Kidney epithelial cell (primary cell): Measurements from ENCODE around the gene SLC10A4. TPM values are rescaled to one million over a fixed set of nuclear protein-coding genes. Genes with fewer than 3 reads are reported as not detected.

Experiments used
- DNase-seq: peaks from one replicate; pipeline ENCODE4 v3.0.0-alpha.2; 2010; ENCODE audit warnings: low read depth
- H3K27me3 ChIP-seq: 2 replicates; pipeline ENCODE4 v1.6.0; 2011; ENCODE audit warnings: low read length; ENCODE audit not compliant: control insufficient read depth, insufficient read depth
- H3K36me3 ChIP-seq: 2 replicates; pipeline ENCODE4 v1.5.1; 2011; ENCODE audit warnings: low read length; ENCODE audit not compliant: control insufficient read depth, insufficient read depth
- H3K4me3 ChIP-seq: 2 replicates; pipeline ENCODE4 v1.5.1; 2011; ENCODE audit warnings: low read depth, mild to moderate bottlenecking, control low read depth, low read length
- CTCF ChIP-seq: IDR thresholded peaks from 2 replicates; pipeline ENCODE4 v1.5.1; 2011; ENCODE audit warnings: mild to moderate bottlenecking, moderate library complexity, low read length, control low read depth, inconsistent platforms; ENCODE audit not compliant: insufficient read depth, poor library complexity, severe bottlenecking
- total RNA-seq: library from RNA; depleted of rRNA; stranded (reverse); fragments of >200 nt; gene quantifications from 2 replicates; pipeline ENCODE4 v1.2.3, GENCODE V29; 2015

Gene SLC10A4
- total RNA-seq, 1 donor from 2014 or later = 0.58 TPM

GRCh38 chr4:48490680-48491513, 7.8 kb downstream of the SLC10A4 start:
- H3K36me3 ChIP-seq = no peaks in the 10 kb centered on the region
- TF ChIP-seq CTCF = no peak
- DNase-seq = no peak
- H3K4me3 ChIP-seq = no peak overlapping the region
- H3K27me3 ChIP-seq = peaks cover 29% of the 10 kb centered on the region

GRCh38 chr4:48491514-48492176, 8.5 kb downstream of the SLC10A4 start:
- no peaks in the 10 kb centered on the region for H3K36me3 ChIP-seq

GRCh38 chr4:48493452-48494100, 10.4 kb downstream of the SLC10A4 start:
- no peak overlapping the region for H3K4me3 ChIP-seq
- H3K27me3 ChIP-seq = peaks cover 26% of the 10 kb centered on the region
- no peak for TF ChIP-seq CTCF
- H3K36me3 ChIP-seq = no peaks in the 10 kb centered on the region
- no peak for DNase-seq

More at GRCh38 chr4:48491514-48492176, 8.5 kb downstream of the SLC10A4 start:
- Histone ChIP-seq H3K4me3 (no peak overlapping the region), H3K27me3 (peaks cover 28% of the 10 kb centered on the region)
- no peak for TF ChIP-seq CTCF
- DNase-seq = no peak

- TF ChIP-seq CTCF = no peak
- H3K27me3 ChIP-seq = peaks cover 9% of the 10 kb centered on the region
- no peak overlapping the region for H3K4me3 ChIP-seq
- DNase-seq = no peak
- no peaks in the 10 kb centered on the region for H3K36me3 ChIP-seq
Observed at GRCh38 chr4:48495941-48496340, 12.8 kb downstream of the SLC10A4 start.

GRCh38 chr4:48498895-48499294, 15.8 kb downstream of the SLC10A4 start:
- H3K27me3 ChIP-seq = no peaks in the 10 kb centered on the region
- H3K36me3 ChIP-seq = no peaks in the 10 kb centered on the region
- DNase-seq = no peak
- no peak for TF ChIP-seq CTCF
- no peak overlapping the region for H3K4me3 ChIP-seq
